ENCODE measurements around the gene SKI. TPM values are rescaled to one million over a fixed set of nuclear protein-coding genes. Genes with fewer than 3 reads are reported as not detected.
A peak's percentile ranks its signal among the peaks of the same experiment; 100 is the strongest.

Gene SKI
- total and polyA plus RNA-seq, 5 donors from 2014 or later = 0.25 to 218 (median 0.35) TPM

- Histone ChIP-seq H3K4me3 (ENCODE audit: low read depth, low read length) (no peak overlapping the region), H3K27ac (ENCODE audit: insufficient read depth, low read length, poor library complexity, severe bottlenecking) (no peak overlapping the region), H3K4me1 (ENCODE audit: control insufficient read depth, insufficient read depth, low read length, poor library complexity, severe bottlenecking) (peaks cover 87% of the 10 kb centered on the region), H3K9me3 (ENCODE audit: control insufficient read depth in 2 of 2, low read length in 2 of 2) (no peaks in the 10 kb centered on the region), H3K27me3 (ENCODE audit: control insufficient read depth, insufficient read depth, low read length) (no peaks in the 10 kb centered on the region), H3K36me3 (ENCODE audit: control insufficient read depth, insufficient read depth, low read length) (no peaks in the 10 kb centered on the region)
- DNase-seq (no peak), ATAC-seq (ENCODE audit: low read depth in 2 of 2) (no peak)
- Mint-ChIP-seq H3K27me3 (no peaks in the 10 kb centered on the region), H3K27ac (no peak overlapping the region), H3K36me3 (peaks cover 3% of the 10 kb centered on the region), H3K4me3 (peak overlapping the region in 1 of 4 donors; percentile 59), H3K9me3 (no peaks in the 10 kb centered on the region), H3K4me1 (peaks cover 0 to 68% (median 22%) of the 10 kb centered on the region in 4 donors)
These were observed 43.9 kb downstream of the SKI start for GRCh38 chr1:2271841-2272655.

GRCh38 chr1:2272686-2273400, 44.7 kb downstream of the SKI start:
- H3K4me3 ChIP-seq (ENCODE audit: low read depth, low read length) = no peak overlapping the region

DNA sequence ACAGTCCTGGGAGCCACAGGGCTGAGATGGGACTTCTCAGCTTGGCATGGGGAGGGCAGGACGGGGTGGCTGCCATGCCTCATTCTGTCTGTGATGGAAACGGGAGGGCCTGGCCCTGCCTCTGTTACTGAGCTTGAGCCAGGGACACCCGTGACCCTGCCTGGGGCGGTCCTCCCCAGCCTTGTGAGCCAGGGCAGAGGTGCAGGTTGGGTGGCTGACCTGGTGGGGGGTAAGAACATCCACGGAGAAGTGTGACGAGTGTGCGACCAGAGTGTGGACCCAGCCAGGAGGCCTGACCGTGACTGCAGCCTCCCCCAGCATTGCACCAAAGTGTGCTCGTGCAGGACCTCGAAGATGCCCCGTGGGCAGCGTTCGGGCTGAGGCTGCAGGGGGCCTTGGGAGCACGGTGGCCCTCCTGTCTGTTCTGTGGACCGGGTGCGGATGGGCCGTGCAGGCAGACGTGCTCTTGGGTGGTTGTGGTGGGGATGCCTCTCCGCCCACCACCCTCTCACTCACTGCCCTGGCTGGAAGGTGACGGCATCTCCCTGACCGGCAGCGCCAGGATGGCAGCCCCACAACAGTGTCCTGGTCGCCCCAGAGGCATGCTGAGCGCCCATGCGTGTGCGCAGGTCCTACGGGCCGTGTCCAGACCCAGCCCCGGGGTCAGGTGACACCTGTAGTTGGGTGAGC, 45.4 kb downstream of the SKI start:
- no peaks in the 10 kb centered on the region for H3K27me3 Mint-ChIP-seq
- H3K4me3 ChIP-seq (ENCODE audit: low read depth, low read length) = no peak overlapping the region
- H3K27me3 ChIP-seq (ENCODE audit: control insufficient read depth, insufficient read depth, low read length) = no peaks in the 10 kb centered on the region
- H3K27ac Mint-ChIP-seq = no peak overlapping the region
- no peaks in the 10 kb centered on the region for H3K9me3 ChIP-seq (ENCODE audit: control insufficient read depth in 2 of 2, low read length in 2 of 2)
- H3K4me3 Mint-ChIP-seq = peak overlapping the region in 1 of 4 donors; percentile 24
- peaks cover 3% of the 10 kb centered on the region for H3K36me3 Mint-ChIP-seq
- DNase-seq = no peak
- peaks cover 0 to 73% (median 27%) of the 10 kb centered on the region in 4 donors for H3K4me1 Mint-ChIP-seq
- H3K9me3 Mint-ChIP-seq = no peaks in the 10 kb centered on the region
- H3K36me3 ChIP-seq (ENCODE audit: control insufficient read depth, insufficient read depth, low read length) = no peaks in the 10 kb centered on the region
- ATAC-seq (ENCODE audit: low read depth in 2 of 2) = no peak
- no peak overlapping the region for H3K27ac ChIP-seq (ENCODE audit: insufficient read depth, low read length, poor library complexity, severe bottlenecking)
- peaks cover 81% of the 10 kb centered on the region for H3K4me1 ChIP-seq (ENCODE audit: control insufficient read depth, insufficient read depth, low read length, poor library complexity, severe bottlenecking)

More at GRCh38 chr1:2272686-2273400, 44.7 kb downstream of the SKI start:
- Mint-ChIP-seq H3K27ac (no peak overlapping the region), H3K36me3 (peaks cover 3% of the 10 kb centered on the region), H3K9me3 (no peaks in the 10 kb centered on the region), H3K4me1 (peaks cover 0 to 72% (median 27%) of the 10 kb centered on the region in 4 donors), H3K4me3 (peak overlapping the region in 2 of 4 donors; percentile 21 to 24), H3K27me3 (no peaks in the 10 kb centered on the region)
- Histone ChIP-seq H3K4me1 (ENCODE audit: control insufficient read depth, insufficient read depth, low read length, poor library complexity, severe bottlenecking) (peaks cover 81% of the 10 kb centered on the region), H3K36me3 (ENCODE audit: control insufficient read depth, insufficient read depth, low read length) (no peaks in the 10 kb centered on the region), H3K9me3 (ENCODE audit: control insufficient read depth in 2 of 2, low read length in 2 of 2) (no peaks in the 10 kb centered on the region), H3K27me3 (ENCODE audit: control insufficient read depth, insufficient read depth, low read length) (no peaks in the 10 kb centered on the region), H3K27ac (ENCODE audit: insufficient read depth, low read length, poor library complexity, severe bottlenecking) (no peak overlapping the region)
- DNase-seq (no peak), ATAC-seq (ENCODE audit: low read depth in 2 of 2) (no peak)

DNA sequence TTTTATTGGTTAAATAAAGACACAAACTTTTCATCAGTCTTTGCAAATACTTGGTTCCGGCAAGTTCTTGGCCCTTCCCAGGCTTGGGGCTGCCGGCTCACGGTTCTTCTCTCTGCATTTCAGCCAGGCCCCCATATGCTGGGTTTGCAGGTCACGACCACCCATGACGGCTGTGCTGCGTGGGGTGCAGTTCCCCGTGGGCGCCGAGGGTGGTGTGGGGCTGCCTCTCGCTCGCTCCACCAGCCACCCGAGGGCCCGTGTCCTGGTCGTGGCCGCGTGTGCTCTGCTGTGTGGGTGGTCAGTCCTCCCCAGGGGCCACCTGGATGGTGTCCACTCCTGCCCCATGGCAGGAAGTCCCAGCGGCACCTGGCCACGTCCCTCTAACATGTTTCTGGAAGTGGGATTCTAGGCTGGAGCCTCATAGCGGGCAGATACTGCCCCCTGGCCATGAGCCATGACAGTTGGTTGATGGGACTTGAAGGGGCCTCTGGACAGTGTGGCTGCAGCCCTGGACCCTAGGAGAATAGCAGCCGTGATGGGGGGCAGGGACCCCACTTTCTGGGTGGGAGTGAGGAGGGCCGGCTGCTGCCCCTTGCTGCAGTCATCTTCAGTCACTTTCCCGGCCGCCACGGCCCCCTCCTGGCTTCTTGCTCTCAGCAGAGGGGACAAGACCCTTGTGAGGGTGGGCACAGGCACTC, 46.3 kb downstream of the SKI start:
- H3K4me1 ChIP-seq (ENCODE audit: control insufficient read depth, insufficient read depth, low read length, poor library complexity, severe bottlenecking) = peaks cover 76% of the 10 kb centered on the region
- peaks cover 3% of the 10 kb centered on the region for H3K36me3 Mint-ChIP-seq
- peaks cover 0 to 69% (median 25%) of the 10 kb centered on the region in 4 donors for H3K4me1 Mint-ChIP-seq
- no peak overlapping the region for H3K27ac ChIP-seq (ENCODE audit: insufficient read depth, low read length, poor library complexity, severe bottlenecking)
- no peaks in the 10 kb centered on the region for H3K36me3 ChIP-seq (ENCODE audit: control insufficient read depth, insufficient read depth, low read length)
- H3K9me3 Mint-ChIP-seq = no peaks in the 10 kb centered on the region
- ATAC-seq (ENCODE audit: low read depth in 2 of 2) = no peak
- H3K27me3 Mint-ChIP-seq = no peaks in the 10 kb centered on the region
- H3K4me3 Mint-ChIP-seq = peak overlapping the region in 2 of 4 donors; percentile 15 to 27
- no peak for DNase-seq
- H3K27me3 ChIP-seq (ENCODE audit: control insufficient read depth, insufficient read depth, low read length) = no peaks in the 10 kb centered on the region
- no peaks in the 10 kb centered on the region for H3K9me3 ChIP-seq (ENCODE audit: control insufficient read depth in 2 of 2, low read length in 2 of 2)
- H3K4me3 ChIP-seq (ENCODE audit: low read depth, low read length) = no peak overlapping the region
- peak overlapping the region in 2 of 3 donors; percentile 26 to 76 for H3K27ac Mint-ChIP-seq

DNA sequence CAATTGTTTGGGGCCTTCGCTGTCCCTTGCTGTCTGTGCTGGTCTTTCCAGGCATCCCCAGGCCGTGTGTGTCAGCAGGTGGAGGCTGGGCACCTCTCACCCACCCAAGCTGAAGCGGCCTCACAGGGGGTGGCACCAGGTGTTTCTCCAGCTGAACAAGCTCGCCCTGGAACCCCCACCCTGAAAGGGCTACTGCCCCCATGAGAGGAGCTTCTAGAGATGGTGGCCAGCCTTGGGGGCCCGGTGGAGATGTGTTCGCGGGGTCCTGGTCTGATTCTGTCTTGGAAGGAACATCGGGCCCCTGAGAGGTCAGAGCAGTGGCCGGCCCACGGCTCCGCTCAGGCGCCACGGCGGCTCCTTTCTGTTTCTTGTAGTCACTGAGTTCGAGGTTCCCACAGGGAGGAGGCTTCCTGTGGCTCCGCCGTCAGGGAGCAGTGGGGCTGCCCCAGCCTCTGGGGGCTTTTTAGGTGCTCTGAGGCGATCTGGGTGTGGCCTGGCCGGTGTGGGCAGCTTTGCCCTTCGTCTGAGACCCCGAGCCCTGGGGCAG, 46.9 kb downstream of the SKI start:
- H3K9me3 ChIP-seq (ENCODE audit: control insufficient read depth in 2 of 2, low read length in 2 of 2) = no peaks in the 10 kb centered on the region
- Mint-ChIP-seq H3K27ac (peak overlapping the region; percentile 26 to 78 (median 76)), H3K27me3 (no peaks in the 10 kb centered on the region), H3K4me1 (peaks cover 0 to 69% (median 25%) of the 10 kb centered on the region in 4 donors), H3K4me3 (peak overlapping the region in 2 of 4 donors; percentile 29 to 46), H3K36me3 (peaks cover 3% of the 10 kb centered on the region), H3K9me3 (no peaks in the 10 kb centered on the region)
- H3K27me3 ChIP-seq (ENCODE audit: control insufficient read depth, insufficient read depth, low read length) = no peaks in the 10 kb centered on the region
- ATAC-seq (ENCODE audit: low read depth in 2 of 2) = no peak
- no peak overlapping the region for H3K4me3 ChIP-seq (ENCODE audit: low read depth, low read length)
- H3K4me1 ChIP-seq (ENCODE audit: control insufficient read depth, insufficient read depth, low read length, poor library complexity, severe bottlenecking) = peaks cover 69% of the 10 kb centered on the region
- no peak overlapping the region for H3K27ac ChIP-seq (ENCODE audit: insufficient read depth, low read length, poor library complexity, severe bottlenecking)
- no peaks in the 10 kb centered on the region for H3K36me3 ChIP-seq (ENCODE audit: control insufficient read depth, insufficient read depth, low read length)
- DNase-seq = no peak

DNA sequence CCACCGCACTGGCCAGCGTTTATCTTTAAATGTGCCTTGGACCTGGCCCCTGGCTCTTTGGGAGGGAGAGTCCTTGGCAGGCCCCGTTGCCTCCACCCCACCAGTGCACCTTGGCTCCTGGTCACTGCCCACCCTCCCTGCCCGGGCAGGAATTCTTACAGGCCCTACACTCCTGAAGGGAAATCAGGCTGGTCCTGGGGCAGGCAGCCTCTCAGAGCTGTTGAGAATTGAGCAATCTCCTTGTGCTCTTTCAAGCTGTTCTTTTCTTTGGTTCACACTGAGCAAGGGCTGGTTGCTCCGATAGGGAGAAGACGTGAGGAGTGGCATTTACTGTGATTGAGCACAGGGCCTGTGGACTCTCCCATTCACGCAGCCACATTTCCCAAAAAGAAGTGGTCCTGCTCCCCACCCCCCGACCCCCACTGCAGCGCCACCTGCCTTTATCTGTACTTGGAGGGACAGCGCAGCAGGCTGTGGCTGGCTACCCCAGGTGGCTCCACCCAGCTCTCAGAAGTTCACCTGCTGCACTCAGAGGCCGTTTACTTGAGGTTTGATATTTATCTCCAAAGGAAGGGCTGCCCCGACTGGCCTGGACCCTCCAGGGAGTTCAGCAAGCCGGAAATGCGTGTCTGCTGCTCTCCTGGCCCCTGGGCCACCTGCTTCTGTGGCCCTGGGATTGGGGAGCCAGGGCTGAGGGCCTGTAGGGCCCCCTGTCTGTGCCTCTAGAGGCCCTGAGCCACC, 47.8 kb downstream of the SKI start:
- Mint-ChIP-seq H3K36me3 (peaks cover 3% of the 10 kb centered on the region), H3K27me3 (no peaks in the 10 kb centered on the region), H3K27ac (peak overlapping the region; percentile 20 to 67 (median 20)), H3K4me1 (peaks cover 0 to 66% (median 25%) of the 10 kb centered on the region in 4 donors), H3K4me3 (peak overlapping the region in 2 of 4 donors; percentile 38 to 52), H3K9me3 (no peaks in the 10 kb centered on the region)
- H3K9me3 ChIP-seq (ENCODE audit: control insufficient read depth in 2 of 2, low read length in 2 of 2) = no peaks in the 10 kb centered on the region
- H3K4me3 ChIP-seq (ENCODE audit: low read depth, low read length) = no peak overlapping the region
- H3K36me3 ChIP-seq (ENCODE audit: control insufficient read depth, insufficient read depth, low read length) = no peaks in the 10 kb centered on the region
- no peak for DNase-seq
- peaks cover 64% of the 10 kb centered on the region for H3K4me1 ChIP-seq (ENCODE audit: control insufficient read depth, insufficient read depth, low read length, poor library complexity, severe bottlenecking)
- H3K27ac ChIP-seq (ENCODE audit: insufficient read depth, low read length, poor library complexity, severe bottlenecking) = peak overlapping the region; percentile 2
- H3K27me3 ChIP-seq (ENCODE audit: control insufficient read depth, insufficient read depth, low read length) = no peaks in the 10 kb centered on the region
- no peak for ATAC-seq (ENCODE audit: low read depth in 2 of 2)
